Central memory CD4-positive, alpha-beta T cell (primary cell): ENCODE measurements around the gene TNFRSF4.

Source experiments
- DNase-seq: peaks from one replicate; pipeline ENCODE4 v3.0.0; 2022

TNFRSF4 gene

GRCh38 chr1:1167841-1168450 is 46.0 kb downstream of the TNFRSF4 start:
- no peak for DNase-seq

- no peak for DNase-seq
Observed at GRCh38 chr1:1167398-1167821, 46.5 kb downstream of the TNFRSF4 start.

GRCh38 chr1:1166642-1167397 is 47.1 kb downstream of the TNFRSF4 start:
- DNase-seq = no peak

- no peak for DNase-seq
Observed at GRCh38 chr1:1165900-1166421, 48.0 kb downstream of the TNFRSF4 start.

- DNase-seq = no peak
Observed at GRCh38 chr1:1165485-1165884, 48.5 kb downstream of the TNFRSF4 start.

DNA sequence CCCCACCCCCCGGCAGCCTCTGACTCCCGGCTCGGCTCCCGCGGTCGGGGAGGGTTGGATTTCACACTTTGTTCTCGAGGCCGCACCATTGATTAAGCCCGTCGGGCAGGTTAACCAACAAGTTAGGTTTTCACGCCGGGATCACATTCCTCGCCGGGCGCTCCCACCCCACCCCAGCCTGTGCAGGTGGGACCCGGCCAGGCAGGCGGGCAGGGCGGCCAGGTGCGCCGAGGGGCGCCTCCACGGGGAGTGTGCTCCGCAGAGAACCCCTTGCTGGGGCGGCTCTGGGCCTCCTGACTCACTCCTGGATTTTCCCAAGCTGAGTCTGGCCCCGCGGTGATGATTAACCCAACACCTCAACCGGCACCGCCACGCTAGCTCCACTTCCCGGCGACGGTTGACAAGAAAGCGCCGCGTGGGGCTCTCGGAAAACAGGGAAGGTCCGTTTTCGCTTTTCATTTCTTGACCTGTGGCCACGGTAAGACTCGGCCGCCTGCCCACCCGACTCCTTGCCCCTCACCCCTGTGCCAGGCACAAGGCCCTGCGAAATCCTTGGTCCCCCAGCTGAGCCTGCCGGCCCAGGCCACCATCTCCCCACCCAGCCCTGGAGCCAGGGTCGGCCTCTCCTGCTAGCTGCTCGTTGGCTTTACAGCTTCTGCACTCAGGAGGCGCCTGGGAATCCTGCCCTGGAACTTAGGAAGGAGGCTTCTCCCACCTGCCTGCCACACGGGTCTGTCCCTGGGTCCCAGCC is 49.1 kb downstream of the TNFRSF4 start:
- no peak for DNase-seq

DNA sequence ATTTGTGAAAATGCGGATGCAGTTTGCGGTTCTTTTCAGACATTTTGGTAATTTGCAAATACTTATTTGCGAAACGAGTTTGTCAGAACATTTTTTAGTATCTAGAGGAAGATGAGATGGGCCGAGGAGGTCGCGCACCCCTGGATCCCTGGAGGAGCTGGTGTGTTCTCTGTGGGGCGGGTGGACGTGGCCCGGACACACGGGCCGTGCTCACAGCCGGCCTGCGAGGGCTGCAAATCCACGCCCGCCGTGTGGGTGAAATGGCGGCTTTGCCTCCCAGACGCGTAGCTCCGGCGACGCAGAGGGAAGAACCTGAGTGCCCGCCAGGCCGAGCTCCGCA is 49.6 kb downstream of the TNFRSF4 start:
- DNase-seq = no peak

- no peak for DNase-seq
Observed at GRCh38 chr1:1163538-1164070, 50.3 kb downstream of the TNFRSF4 start.

GRCh38 chr1:1162597-1163537 is 51.1 kb downstream of the TNFRSF4 start:
- DNase-seq = no peak

DNA sequence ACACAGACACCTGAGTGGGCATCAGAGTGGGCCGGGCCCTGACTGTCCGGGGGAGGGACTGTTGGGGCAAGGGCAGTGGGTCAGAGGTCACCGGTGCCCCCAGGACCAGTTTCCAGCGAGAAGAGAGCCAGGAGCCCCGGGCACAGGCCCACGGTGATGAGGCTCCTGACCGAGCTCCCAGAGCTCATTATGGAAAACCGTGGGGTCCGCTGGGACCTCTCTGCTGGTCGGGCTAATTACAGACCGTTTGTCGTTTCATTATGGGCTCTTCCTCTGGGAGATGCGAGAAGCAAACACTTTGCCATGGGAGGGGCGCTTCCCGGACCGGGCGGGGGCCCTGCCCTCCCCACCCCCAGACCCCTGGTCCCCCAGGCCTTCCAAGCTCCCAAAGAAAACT is 52.3 kb downstream of the TNFRSF4 start:
- DNase-seq = no peak
